HG03103 (cell line): ENCODE measurements around the gene JMJD1C.

ENCODE experiments used
- ATAC-seq: cut with Tn5 transposase; IDR thresholded peaks from one replicate; pipeline ENCODE4 v1.9.1; 2021; ENCODE audit warnings: low read depth; ENCODE audit not compliant: unreplicated experiment

The JMJD1C gene

DNA sequence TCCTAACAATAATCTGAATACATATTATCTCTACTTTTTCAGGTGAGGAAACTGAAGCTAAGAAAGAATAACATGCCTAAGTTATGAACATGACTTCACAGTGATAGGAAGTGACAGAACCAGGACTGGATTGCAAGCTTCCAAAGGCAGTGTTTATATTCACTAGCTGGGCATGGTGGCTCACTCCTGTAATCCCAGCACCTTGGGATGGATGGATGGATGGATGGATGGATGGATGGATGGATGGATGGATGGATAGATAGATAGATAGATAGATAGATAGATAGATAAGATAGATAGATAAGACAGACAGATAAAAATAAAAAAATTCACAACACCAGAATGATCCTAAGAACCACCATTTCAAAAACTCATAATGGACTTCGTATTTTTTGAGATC, 18.2 kb upstream of the JMJD1C start:
- ATAC-seq, result no peak

DNA sequence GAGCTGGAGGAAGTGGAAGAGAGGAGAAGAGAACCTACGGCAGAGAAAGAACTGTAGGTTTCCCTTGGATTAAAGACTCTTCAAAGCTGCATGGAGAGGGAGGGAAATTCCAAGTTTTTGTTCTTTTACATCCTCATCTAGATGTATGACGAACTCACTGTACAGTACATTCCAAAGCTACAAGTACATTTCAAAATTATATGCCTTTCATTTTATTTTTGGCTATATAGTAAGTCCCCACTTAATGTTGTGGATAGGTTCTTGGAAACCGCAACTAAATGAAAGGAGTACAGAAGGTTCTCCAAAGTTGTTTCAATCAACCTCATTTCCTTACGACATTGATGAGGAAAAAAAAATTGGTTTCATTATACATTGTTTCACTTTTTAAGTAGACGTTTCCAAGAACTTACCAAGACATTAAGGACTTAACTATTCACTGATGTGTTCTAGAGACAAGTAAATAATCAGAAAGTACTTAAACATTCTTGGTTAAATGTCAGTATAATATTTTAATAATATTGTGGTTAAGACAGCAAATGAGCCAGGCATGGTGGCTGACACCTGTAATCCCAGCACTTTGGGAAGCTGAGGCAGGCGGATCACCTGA, 16.1 kb upstream of the JMJD1C start:
- ATAC-seq, result no peak

GRCh38 chr10:63480237-63480636, 14.5 kb upstream of the JMJD1C start:
- ATAC-seq, result no peak

DNA sequence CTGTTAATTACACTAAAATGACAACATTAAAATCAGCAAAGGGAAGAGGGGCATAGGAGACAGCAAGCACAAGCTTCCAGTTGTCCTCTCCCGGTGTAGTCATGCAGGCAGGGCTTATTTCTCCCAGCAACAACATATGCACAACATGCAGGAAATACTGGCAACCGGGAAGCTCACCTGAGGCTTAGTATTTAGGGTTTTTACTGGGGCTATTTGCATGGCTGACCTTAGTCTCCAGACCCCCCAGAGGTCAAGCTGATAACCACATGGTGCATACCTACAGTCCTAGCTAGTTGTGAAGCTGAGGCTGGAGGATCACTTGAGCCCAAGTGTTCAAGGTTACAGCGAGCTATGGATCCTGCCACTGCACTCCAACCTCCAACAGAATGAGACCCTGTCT, 12.8 kb upstream of the JMJD1C start:
- ATAC-seq, result no peak

GRCh38 chr10:63477927-63478326, 12.2 kb upstream of the JMJD1C start:
- ATAC-seq, result no peak

DNA sequence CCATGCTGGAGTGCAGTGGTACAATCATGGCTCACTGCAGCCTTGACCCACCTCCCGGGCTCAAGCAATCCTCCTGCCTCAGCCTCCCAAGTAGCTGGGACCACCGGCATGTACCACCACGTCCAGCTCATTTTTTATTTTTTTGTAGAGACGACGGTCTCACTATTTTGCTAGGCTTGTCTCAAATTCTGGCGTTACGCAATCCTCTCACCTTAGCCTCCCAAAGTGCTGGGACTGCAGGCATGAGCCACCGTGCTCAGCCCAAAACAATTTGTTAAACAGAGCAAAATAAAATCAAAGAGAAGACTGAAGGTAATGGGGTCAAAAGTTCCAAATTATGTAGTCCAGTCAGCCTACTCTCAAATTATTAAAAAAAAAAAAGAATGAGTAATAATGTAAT, 8.7 kb upstream of the JMJD1C start:
- ATAC-seq, result no peak

DNA sequence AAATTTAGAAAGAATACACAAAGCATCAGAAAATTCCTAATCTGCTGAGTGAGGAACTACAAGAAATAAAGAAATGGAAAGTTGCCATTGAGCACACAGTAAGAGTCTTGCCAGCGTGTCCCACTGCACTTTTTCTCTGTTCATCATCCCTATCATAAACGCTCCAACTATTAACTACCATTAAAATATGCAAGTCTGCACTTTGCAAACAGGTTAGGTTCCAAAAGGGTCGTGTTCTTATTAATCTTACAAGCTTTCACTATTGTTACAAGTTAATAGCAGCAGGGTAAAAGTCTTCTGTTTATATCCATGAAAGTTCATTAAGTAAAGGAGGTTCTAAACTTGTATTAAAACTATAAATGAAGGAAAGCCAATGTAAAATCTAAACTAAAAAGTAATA, 5.2 kb upstream of the JMJD1C start:
- no peak for ATAC-seq

GRCh38 chr10:63468947-63469346, 3.2 kb upstream of the JMJD1C start:
- no peak for ATAC-seq

GRCh38 chr10:63467841-63468240, 2.1 kb upstream of the JMJD1C start:
- no peak for ATAC-seq

DNA sequence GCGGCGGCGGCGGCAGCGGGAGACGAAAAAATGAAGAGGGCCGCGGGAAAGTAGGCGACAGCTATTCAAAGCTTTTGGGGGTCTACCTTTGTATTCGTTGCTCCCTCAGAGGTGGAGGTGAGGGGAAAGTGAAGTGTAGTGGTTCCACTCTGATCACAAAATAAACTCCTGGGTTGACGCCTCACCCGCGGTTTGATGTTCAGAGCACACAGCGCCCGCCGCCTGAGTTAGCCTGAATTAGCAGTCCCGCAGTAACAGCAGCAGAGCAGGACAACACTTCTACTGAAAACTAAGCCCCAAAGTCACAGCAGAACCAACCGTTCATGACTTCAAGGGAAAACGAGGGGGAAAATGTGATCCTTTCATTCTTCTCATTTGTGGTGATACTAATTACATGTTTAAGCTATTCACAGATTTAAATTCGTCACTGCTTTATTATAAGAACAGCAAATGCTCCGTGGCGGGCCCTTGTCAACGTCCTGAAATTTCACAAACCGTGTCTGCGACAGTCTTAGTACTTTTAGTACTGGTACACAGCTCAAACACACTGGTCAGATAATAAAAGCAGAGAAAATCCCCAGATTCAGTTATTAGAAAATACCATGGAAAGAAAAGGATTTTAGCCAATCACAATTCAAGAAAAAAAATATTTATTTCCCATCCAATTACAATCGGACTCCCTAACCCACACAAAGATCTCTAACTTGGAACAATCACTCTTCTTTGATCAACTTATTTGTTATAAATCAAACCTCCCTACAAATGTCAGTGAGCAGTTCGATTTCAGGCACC, 563 bp upstream of the JMJD1C start:
- ATAC-seq, result peak; percentile 33

DNA sequence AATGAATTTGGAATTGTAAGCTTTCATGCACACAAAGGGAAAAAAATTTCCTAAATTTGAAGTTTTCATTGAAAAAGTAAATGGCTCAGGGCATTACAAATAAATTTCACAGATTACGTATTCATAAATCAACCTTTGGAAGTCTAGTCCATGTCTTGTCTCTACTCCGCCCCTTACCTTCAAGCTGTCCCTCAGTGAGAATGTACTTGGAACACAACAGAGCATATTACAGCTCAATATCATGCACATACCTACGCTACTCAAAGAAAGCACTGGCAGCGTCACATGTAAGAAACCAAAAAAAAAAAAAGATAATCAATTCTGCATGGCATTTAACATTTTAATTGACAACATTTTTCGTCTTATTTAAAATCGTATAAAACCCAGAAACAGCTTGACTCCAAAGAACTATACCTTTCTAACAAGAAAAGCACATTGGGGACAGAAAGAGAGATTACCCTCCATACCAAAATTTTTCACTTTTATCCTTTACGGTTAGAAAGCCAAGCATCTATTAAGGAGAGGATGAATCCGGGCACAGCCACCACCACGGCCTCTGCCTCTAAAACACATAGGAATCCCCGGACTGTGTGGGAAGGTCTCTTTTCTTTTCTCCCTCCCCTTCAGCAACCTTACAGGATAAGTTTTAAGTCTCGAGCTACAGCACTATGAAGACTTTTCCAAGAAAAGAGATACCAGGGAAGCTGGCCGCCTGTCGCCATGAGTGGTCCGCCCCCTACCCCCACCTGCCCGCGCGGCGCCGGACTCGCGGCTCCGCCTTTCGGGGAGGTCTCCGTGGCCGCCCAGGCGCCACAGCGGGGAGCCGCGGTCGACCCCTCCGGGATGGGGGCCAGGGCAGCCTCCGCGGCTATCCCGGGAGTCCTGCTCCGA, 1.1 kb downstream of the JMJD1C start:
- peak; percentile 48 for ATAC-seq

DNA sequence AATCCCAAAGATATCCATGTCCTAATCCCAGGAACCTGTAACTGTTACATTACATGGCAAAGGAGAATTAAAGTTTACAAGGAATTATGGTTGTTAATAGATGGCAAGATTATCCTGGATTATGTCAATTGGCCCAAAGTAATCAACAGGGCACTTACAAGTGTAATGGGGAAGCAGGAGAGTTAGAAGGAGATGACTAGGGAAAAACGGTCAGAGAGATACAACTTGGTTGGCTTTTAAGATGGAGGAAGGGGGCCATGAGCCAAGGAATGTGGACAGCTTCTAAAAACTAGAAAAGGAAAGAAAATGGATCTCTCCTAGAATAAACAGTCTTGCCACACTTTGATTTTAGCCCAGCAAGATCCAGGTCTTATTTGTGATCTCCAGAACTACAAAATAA, 3.3 kb downstream of the JMJD1C start:
- ATAC-seq, result no peak

- ATAC-seq, result no peak
Measured at GRCh38 chr10:63458177-63458576, 7.6 kb downstream of the JMJD1C start.

GRCh38 chr10:63457594-63457993, 8.2 kb downstream of the JMJD1C start:
- no peak for ATAC-seq

GRCh38 chr10:63456437-63457210, 9.2 kb downstream of the JMJD1C start:
- ATAC-seq, result no peak

- no peak for ATAC-seq
Measured at GRCh38 chr10:63455507-63455906, 10.3 kb downstream of the JMJD1C start.

- ATAC-seq, result no peak
Measured at GRCh38 chr10:63454631-63455030, 11.1 kb downstream of the JMJD1C start.

- ATAC-seq, result no peak
Measured at GRCh38 chr10:63452524-63452923, 13.3 kb downstream of the JMJD1C start.

GRCh38 chr10:63446716-63447440, 18.9 kb downstream of the JMJD1C start:
- ATAC-seq, result no peak

DNA sequence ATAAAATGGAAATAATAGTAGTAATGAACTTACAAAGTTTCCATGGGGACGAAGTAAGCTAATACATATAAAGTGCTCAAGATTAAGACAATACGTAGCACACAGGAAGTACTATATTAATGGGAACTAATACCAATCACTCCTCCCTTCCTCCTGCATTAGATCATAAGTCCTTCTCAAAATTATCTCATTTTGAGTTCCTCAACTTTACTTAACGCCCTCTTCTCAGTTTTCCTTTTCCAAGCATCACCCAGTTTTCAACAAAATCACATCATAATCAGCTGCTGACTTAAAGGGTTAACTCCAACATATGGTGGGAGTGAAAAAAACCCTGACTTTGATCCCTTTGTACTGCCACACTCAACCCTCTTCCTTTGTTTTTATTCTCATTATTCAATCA, 24.4 kb downstream of the JMJD1C start:
- ATAC-seq, result no peak
